OCI-LY3 (cell line): Measurements from ENCODE around the gene NBPF4.

Source experiments
- H2AFZ ChIP-seq: fragments of 200-600, 300-600 bp; shearing (Covaris generic); 2 replicates; pipeline ENCODE4 v1.6.0; 2014; ENCODE audit warnings: antibody characterized with exemption, low read depth, low read length
- H3K27ac ChIP-seq: fragments of 200-600, 300-600 bp; sonication (generic); 2 replicates; pipeline ENCODE4 v1.5.1; 2014; ENCODE audit warnings: mild to moderate bottlenecking, low read length, moderate library complexity, mixed read lengths
- H3K27me3 ChIP-seq: fragments of 200-600, 300-600 bp; sonication (generic); 2 replicates; pipeline ENCODE4 v1.6.1; 2014; ENCODE audit warnings: low read depth, low read length, mixed read lengths
- H3K36me3 ChIP-seq: fragments of 200-600, 300-600 bp; sonication (generic); replicated peaks from 2 replicates; pipeline ENCODE3; 2014; ENCODE audit warnings: low read depth, low read length, mixed read lengths
- H3K4me1 ChIP-seq: fragments of 300-600, 200-600 bp; sonication (generic); 2 replicates; pipeline ENCODE4 v1.6.1; 2014; ENCODE audit warnings: low read length, mixed read lengths
- H3K4me2 ChIP-seq: fragments of 200-600, 300-600 bp; sonication (generic); 2 replicates; pipeline ENCODE4 v1.6.1; 2014; ENCODE audit warnings: low read length, mixed read lengths
- H3K4me3 ChIP-seq: fragments of 300-600, 200-600 bp; sonication (generic); 2 replicates; pipeline ENCODE4 v1.5.1; 2014; ENCODE audit warnings: antibody characterized with exemption, mild to moderate bottlenecking, low read length, moderate library complexity
- H3K79me2 ChIP-seq: fragments of 300-600, 200-600 bp; shearing (Covaris generic); 2 replicates; pipeline ENCODE4 v1.6.1; 2014; ENCODE audit warnings: mild to moderate bottlenecking, low read length, mixed read lengths
- H3K9ac ChIP-seq: fragments of 300-600, 200-600 bp; shearing (Covaris generic); 2 replicates; pipeline ENCODE4 v1.6.0; 2014; ENCODE audit warnings: mild to moderate bottlenecking, low read length, moderate library complexity
- H3K9me3 ChIP-seq: fragments of 200-600, 300-600 bp; shearing (Covaris generic); 2 replicates; pipeline ENCODE4 v1.6.1; 2014; ENCODE audit warnings: low read length, mixed read lengths; ENCODE audit not compliant: insufficient read depth
- H4K20me1 ChIP-seq: fragments of 200-600, 300-600 bp; sonication (generic); 2 replicates; pipeline ENCODE4 v1.6.1; 2016; ENCODE audit warnings: low read length, mixed read lengths; ENCODE audit not compliant: insufficient read depth
- EZH2phosphoT487 ChIP-seq: fragments of 200-600 bp; shearing (Covaris generic); IDR thresholded peaks from 2 replicates; pipeline ENCODE4 v1.6.1; 2018; ENCODE audit warnings: antibody characterized with exemption, mixed run types, low read depth
- TF ChIP-seq, protein P1 (sequence below): fragments of 200-600, 300-600 bp; sonication (generic); IDR thresholded peaks from 2 replicates; pipeline ENCODE4 v1.5.1; 2014; ENCODE audit warnings: antibody characterized with exemption, low read length, low read depth

The NBPF4 gene

DNA sequence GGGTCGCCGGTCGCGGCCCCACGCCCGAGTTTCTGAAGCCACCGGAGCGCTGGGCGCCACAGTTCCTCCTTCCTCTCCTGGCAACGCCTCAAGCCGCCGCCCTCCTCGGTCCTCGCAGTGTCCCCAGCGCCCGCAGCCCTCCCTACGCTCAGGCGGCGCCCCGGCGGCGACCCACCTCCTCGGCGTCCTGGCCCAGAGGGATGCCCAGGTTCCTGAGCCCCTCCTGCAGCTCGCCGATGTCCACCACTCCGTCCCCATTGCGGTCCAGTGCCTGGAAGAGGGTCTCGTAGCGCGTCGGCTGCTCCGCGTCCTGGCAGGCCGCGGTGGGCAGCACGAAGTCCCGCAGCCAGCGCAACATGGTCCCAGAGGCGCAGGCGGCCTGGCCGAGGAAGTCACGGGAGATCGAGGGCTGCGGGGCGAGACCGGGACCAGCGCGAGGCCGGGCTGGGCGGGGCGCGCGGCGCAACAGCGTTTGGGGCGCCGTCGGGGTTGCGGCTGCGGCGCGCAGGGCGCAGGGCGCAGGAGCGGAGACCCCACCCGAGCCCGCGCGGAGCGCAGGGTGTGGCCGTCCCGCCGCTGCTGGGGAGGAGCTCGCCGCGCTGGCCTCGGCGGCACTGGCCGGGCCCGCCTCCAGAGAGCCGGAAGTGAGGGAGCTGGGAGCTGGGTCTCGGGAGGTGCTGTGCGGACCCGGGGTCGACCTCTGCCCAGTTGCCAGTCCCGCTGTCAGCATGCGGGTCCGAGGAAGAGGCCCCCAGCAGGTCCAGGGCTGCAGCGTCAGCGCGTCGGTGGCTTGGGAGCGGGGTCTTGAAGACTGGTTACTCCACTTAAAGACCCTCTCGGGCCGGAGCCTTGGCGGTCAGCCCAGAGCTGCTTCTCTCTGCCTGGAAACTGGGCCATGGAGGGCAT lies 43.8 kb downstream of the NBPF4 start, which contains the start of gene SLC25A24:
SLC25A24 (minus strand) TSS at position 563 of the 906 bp plus-strand sequence; CDS start at position 358, 205 bp downstream.
- no peaks in the 10 kb centered on the region for H4K20me1 ChIP-seq
- peak within 1 kb of the TSS; percentile 90 for H3K9ac ChIP-seq
- H3K79me2 ChIP-seq = peaks cover 3% of the 10 kb centered on the region; the same call in 1 of the 2 replicates
- H3K27ac ChIP-seq = 0 out of 2 replicates have a peak within 1 kb of the TSS, but pooled peaks have one; percentile 3
- no peaks in the 10 kb centered on the region for H3K36me3 ChIP-seq
- peaks cover 4% of the 10 kb centered on the region; the same call in 1 of the 2 replicates for H3K27me3 ChIP-seq
- H3K4me1 ChIP-seq = peaks cover 9% of the 10 kb centered on the region; the same call in 1 of the 2 replicates
- TF ChIP-seq, protein P1, sequence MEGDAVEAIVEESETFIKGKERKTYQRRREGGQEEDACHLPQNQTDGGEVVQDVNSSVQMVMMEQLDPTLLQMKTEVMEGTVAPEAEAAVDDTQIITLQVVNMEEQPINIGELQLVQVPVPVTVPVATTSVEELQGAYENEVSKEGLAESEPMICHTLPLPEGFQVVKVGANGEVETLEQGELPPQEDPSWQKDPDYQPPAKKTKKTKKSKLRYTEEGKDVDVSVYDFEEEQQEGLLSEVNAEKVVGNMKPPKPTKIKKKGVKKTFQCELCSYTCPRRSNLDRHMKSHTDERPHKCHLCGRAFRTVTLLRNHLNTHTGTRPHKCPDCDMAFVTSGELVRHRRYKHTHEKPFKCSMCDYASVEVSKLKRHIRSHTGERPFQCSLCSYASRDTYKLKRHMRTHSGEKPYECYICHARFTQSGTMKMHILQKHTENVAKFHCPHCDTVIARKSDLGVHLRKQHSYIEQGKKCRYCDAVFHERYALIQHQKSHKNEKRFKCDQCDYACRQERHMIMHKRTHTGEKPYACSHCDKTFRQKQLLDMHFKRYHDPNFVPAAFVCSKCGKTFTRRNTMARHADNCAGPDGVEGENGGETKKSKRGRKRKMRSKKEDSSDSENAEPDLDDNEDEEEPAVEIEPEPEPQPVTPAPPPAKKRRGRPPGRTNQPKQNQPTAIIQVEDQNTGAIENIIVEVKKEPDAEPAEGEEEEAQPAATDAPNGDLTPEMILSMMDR = no peak
- TF ChIP-seq EZH2phosphoT487 = no peak
- no peaks in the 10 kb centered on the region for H3K9me3 ChIP-seq
- peak within 1 kb of the TSS; percentile 86 for H3K4me2 ChIP-seq
- peak within 1 kb of the TSS; percentile 100 for H3K4me3 ChIP-seq
- peak within 1 kb of the TSS; percentile 92 for H2AFZ ChIP-seq

DNA sequence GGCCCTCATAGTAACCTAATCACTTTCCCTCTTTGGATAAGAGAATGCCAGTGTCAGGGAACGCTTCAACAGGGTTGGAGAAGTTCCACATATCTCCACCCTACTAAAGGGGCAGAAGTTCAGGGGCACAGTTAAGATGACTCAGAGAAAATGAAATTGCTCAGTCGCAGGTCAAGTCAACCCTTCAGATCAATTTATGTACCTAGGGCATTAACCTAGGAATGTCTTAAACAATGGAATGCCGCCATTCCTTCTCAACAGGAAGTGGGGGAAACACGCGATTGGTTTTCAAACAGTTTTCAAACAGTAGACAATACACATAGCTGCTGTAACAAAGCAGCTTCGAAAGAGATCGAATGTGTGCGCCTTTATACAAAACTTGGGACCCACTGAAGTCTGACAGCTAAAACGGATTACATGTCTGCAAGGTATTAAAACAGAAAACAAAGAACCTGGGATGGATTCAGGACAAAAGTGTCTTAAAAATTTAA lies 44.6 kb downstream of the NBPF4 start:
- H3K36me3 ChIP-seq = no peaks in the 10 kb centered on the region
- peak overlapping the region; percentile 90 for H3K9ac ChIP-seq
- no peak for TF ChIP-seq EZH2phosphoT487
- peaks cover 4% of the 10 kb centered on the region; the same call in 1 of the 2 replicates for H3K27me3 ChIP-seq
- no peaks in the 10 kb centered on the region for H3K9me3 ChIP-seq
- no peak overlapping the region for H3K27ac ChIP-seq
- H3K4me3 ChIP-seq = peak overlapping the region; percentile 100
- H3K79me2 ChIP-seq = peaks cover 3% of the 10 kb centered on the region; the same call in 1 of the 2 replicates
- peaks cover 9% of the 10 kb centered on the region; the same call in 1 of the 2 replicates for H3K4me1 ChIP-seq
- peak overlapping the region; percentile 86 for H3K4me2 ChIP-seq
- peak overlapping the region; percentile 92; the same call in 1 of the 2 replicates for H2AFZ ChIP-seq
- H4K20me1 ChIP-seq = no peaks in the 10 kb centered on the region

DNA sequence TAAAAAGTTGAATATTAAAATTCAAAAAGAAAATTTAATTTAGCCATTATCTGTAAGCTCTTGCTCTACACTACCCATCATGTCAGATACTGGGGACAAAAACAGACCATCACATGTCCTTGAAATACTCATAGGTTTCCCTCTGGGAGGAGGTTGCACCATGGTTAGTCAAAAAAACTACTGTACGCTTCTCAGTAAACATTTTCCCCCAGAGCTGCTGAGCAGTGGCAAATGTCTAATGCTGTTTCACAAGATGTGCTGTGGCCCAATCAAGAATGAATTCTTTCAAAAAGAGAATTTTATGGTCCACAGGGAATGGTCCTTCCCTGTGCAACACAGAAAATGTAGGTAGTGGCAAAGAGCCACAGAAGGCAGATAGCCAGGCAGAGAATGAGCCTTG lies 49.8 kb downstream of the NBPF4 start:
- no peaks in the 10 kb centered on the region for H3K27me3 ChIP-seq
- no peaks in the 10 kb centered on the region for H4K20me1 ChIP-seq
- H3K27ac ChIP-seq = no peak overlapping the region
- H3K9me3 ChIP-seq = no peaks in the 10 kb centered on the region
- no peak overlapping the region for H3K4me3 ChIP-seq
- no peak overlapping the region for H3K4me2 ChIP-seq
- no peak overlapping the region for H2AFZ ChIP-seq
- H3K79me2 ChIP-seq = no peaks in the 10 kb centered on the region
- no peak overlapping the region for H3K9ac ChIP-seq
- H3K36me3 ChIP-seq = no peaks in the 10 kb centered on the region
- TF ChIP-seq EZH2phosphoT487 = no peak
- TF ChIP-seq, protein P1 = no peak
- peaks cover 2% of the 10 kb centered on the region; the same call in 1 of the 2 replicates for H3K4me1 ChIP-seq

DNA sequence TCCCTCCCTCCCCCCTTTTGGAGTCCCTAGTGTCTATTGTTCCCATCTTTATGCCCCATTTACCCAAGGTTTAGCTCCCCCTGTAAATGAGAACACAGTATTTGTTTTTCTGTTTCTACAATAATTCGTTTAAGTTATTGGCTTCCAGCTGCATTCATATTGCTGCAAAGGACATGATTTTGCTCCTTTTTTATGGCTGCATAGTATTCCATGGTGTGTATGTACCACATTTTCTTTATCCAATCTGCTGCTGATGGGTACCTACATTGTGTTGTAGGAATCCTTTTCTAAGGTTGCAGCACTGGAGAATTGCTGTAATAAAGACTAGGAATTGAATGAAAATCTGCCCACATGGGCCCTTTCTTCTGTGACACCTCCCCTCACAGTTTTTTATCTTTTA lies 50.5 kb downstream of the NBPF4 start:
- TF ChIP-seq, protein P1 = no peak
- no peak for TF ChIP-seq EZH2phosphoT487
- no peak overlapping the region for H3K9ac ChIP-seq
- no peak overlapping the region for H3K27ac ChIP-seq
- no peak overlapping the region for H2AFZ ChIP-seq
- no peaks in the 10 kb centered on the region for H3K36me3 ChIP-seq
- H3K27me3 ChIP-seq = no peaks in the 10 kb centered on the region
- H3K4me3 ChIP-seq = no peak overlapping the region
- H4K20me1 ChIP-seq = no peaks in the 10 kb centered on the region
- H3K79me2 ChIP-seq = no peaks in the 10 kb centered on the region
- H3K4me2 ChIP-seq = no peak overlapping the region
- no peaks in the 10 kb centered on the region for H3K9me3 ChIP-seq
- H3K4me1 ChIP-seq = 0 out of 2 replicates have a peak, but pooled peaks cover 4% of the 10 kb centered on the region
